A549 (cell line): ENCODE measurements around the gene CPLANE2.

Experiments
- BHLHE40 ChIP-seq: IDR thresholded peaks from 2 replicates; pipeline ENCODE4 v1.6.1; 2012; ENCODE audit warnings: low read depth, low read length, inconsistent platforms
- EP300 ChIP-seq, 2 experiments: fragments of >200 bp; sonication (Bioruptor Twin); formaldehyde crosslinking; IDR thresholded peaks; 2 replicates in 1 of 2; 3 replicates in 1 of 2; pipeline ENCODE4 v1.6.1; 2016 to 2017
- MAFK ChIP-seq: fragments of 450-650 bp; IDR thresholded peaks from 2 replicates; pipeline ENCODE4 v1.6.1; 2014; ENCODE audit not compliant: partially characterized antibody
- MAZ ChIP-seq: fragments of 150-350 bp; IDR thresholded peaks from 2 replicates; pipeline ENCODE4 v1.6.1; 2014; ENCODE audit warnings: antibody characterized with exemption, low read depth, low read length, borderline replicate concordance
- POLR2A ChIP-seq: IDR thresholded peaks from 2 replicates; pipeline ENCODE4 v1.6.1; 2012; ENCODE audit warnings: mild to moderate bottlenecking, low read length
- RAD21 ChIP-seq, 2 experiments: fragments of >200 bp in 1 of 2; sonication (Bioruptor Twin) in 1 of 2; formaldehyde crosslinking in 1 of 2; IDR thresholded peaks in 1 of 2; conservative IDR thresholded peaks in 1 of 2; 2 replicates in 1 of 2; 3 replicates in 1 of 2; pipeline ENCODE4 v1.6.1; 2012 to 2018; ENCODE audit warnings: inconsistent platforms in 1 of 2
- RFX5 ChIP-seq: fragments of 450-650 bp; IDR thresholded peaks from 2 replicates; pipeline ENCODE4 v1.7.1; 2014; ENCODE audit warnings: antibody characterized with exemption, mild to moderate bottlenecking, moderate library complexity
- RNF2 ChIP-seq: fragments of 200-600 bp; sonication (generic); IDR thresholded peaks from 2 replicates; pipeline ENCODE4 v1.6.1; 2016; ENCODE audit warnings: low read depth, mild to moderate bottlenecking, antibody characterized with exemption, moderate library complexity, borderline replicate concordance
- TFCP2L1 ChIP-seq: fragments of 250-450 bp; sonication (Bioruptor Pico); IDR thresholded peaks from 2 replicates; pipeline ENCODE4 v1.5.0; 2021; ENCODE audit warnings: mild to moderate bottlenecking
- ZFP36 ChIP-seq: fragments of 450-650 bp; IDR thresholded peaks from 2 replicates; pipeline ENCODE4 v1.6.1; 2014; ENCODE audit warnings: borderline replicate concordance; ENCODE audit not compliant: partially characterized antibody
- TF ChIP-seq, protein P1 (sequence below): fragments of >200 bp; sonication (Bioruptor Twin); formaldehyde crosslinking; IDR thresholded peaks from 3 replicates; pipeline ENCODE4 v1.5.1; 2016

- TF ChIP-seq POLR2A (no peak), TFCP2L1 (CRISPR knock-in tag) (no peak), RFX5 (no peak), MAFK (no peak), RNF2 (no peak), BHLHE40 (no peak), RAD21 (conservative IDR thresholded peaks at IDR 0.05 in 1 of 2, IDR thresholded peaks at IDR 0.05 in 1 of 2) (no peak), ZFP36 (no peak), EP300 (IDR thresholded peaks at IDR 0.05) (no peak), MAZ (no peak)
- TF ChIP-seq, protein P1, sequence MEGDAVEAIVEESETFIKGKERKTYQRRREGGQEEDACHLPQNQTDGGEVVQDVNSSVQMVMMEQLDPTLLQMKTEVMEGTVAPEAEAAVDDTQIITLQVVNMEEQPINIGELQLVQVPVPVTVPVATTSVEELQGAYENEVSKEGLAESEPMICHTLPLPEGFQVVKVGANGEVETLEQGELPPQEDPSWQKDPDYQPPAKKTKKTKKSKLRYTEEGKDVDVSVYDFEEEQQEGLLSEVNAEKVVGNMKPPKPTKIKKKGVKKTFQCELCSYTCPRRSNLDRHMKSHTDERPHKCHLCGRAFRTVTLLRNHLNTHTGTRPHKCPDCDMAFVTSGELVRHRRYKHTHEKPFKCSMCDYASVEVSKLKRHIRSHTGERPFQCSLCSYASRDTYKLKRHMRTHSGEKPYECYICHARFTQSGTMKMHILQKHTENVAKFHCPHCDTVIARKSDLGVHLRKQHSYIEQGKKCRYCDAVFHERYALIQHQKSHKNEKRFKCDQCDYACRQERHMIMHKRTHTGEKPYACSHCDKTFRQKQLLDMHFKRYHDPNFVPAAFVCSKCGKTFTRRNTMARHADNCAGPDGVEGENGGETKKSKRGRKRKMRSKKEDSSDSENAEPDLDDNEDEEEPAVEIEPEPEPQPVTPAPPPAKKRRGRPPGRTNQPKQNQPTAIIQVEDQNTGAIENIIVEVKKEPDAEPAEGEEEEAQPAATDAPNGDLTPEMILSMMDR, result no peak
Measured at GRCh38 chr1:16215882-16216753, 20.9 kb downstream of the CPLANE2 start.
